HG03442 (cell line): Measurements from ENCODE around the gene PURA.
"Not testable (repeated sequence)": the region's sequence is repeated elsewhere in the genome, so short reads cannot be mapped to it uniquely, and the experiment has no call there.

Experiments
- ATAC-seq: cut with Tn5 transposase; IDR thresholded peaks from one replicate; pipeline ENCODE4 v1.9.1; 2021; ENCODE audit warnings: mild to moderate bottlenecking, moderate library complexity; ENCODE audit not compliant: unreplicated experiment

Gene PURA

GRCh38 chr5:140134277-140134935, 20.5 kb downstream of the PURA start:
- no peak for ATAC-seq

DNA sequence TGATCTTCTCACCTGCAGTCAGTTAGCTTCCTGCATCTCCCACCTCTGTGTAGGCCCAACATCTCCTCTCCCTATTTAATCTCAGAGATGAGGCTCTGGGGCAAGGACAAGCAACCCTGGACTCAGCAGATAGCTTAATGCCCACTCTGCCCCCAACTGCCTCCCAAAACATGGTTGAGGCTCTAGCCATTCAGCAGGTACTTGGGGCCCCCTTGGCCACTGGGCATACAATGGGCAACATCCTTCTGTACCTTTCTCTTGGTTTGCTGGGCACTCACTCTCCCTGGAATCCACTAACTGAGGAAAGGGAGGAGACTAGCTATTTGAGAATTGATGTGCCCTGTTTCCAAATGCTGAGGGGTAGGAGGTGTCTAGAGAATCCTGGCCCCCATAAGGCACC, 21.2 kb downstream of the PURA start:
- no peak for ATAC-seq

DNA sequence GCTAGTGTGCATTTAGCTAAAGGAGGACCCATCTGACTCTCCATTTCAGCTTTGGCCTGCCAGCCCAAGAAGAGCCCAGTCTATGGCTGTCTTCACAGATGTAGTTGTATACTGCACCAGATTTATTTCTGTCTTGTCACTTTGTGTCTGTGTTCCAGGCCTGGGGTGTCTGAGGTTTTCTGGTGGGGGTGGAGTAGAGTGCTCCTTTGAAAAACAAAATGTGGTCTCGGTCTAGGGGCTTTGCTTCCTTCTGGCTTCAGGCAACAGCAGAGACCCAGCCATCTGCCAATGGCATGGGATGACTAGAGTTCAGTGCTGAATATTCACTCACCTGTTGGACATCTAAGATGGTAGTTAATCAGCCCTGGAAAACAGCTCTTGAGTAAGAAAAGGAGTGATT, 22.7 kb downstream of the PURA start:
- no peak for ATAC-seq

DNA sequence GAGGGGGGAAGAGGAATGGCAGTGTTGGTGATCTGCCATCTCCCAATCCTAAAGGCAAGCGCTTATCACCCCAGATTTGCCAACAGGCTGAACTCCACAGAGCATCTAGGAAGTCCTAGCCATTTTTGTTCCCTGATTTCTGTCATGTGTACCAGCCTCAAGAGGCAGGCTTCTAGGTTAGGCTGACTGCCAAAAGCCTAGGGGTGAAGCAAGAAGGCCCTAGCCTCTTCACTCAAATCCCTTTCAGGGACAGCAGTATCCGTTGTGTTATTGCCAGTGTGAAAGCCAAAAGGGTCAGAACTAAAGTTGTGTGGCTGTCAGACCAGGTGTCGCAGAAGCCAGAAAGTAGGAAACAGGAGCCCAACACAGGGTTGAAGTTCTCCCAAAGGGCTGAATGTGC, 26.5 kb downstream of the PURA start:
- ATAC-seq: no peak

DNA sequence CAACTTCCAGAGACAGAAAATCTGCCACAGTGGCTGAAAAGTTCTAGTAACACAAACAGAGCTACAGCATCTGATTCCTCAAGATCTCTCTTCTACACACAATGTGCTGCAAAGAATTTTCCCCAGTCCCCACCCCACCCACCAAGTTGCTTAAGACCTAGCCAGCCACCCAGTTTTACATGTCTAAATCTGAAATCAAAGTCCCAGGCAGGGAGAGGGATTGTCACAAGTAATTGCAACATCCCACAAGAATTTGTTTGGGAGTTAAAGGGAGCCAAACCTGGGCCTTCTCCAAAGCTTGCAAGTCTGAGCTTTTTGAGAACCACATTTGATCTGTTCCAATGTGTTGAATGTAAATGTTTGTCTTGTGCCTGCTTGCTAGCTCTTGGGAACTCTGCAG, 27.3 kb downstream of the PURA start:
- no peak for ATAC-seq

DNA sequence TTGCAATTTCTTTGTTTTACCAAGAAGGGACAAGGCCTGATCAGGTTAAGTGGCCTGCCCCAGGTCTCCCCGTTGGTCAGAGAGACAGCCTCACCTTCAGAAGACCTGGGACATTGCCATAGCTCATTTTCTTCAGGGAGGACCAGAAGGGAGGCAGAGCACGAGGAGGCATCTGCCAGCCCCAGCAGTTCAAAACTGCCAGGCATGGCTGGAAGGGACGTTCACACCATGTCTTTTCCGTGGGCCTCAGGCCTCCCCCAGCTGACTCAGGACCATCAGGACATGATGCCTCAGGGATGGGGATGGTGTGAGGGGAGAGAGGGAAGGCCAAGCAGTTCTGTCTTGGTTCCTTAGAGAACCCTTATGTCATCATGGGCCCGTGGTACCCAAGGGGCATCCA, 28.3 kb downstream of the PURA start:
- ATAC-seq: no peak

DNA sequence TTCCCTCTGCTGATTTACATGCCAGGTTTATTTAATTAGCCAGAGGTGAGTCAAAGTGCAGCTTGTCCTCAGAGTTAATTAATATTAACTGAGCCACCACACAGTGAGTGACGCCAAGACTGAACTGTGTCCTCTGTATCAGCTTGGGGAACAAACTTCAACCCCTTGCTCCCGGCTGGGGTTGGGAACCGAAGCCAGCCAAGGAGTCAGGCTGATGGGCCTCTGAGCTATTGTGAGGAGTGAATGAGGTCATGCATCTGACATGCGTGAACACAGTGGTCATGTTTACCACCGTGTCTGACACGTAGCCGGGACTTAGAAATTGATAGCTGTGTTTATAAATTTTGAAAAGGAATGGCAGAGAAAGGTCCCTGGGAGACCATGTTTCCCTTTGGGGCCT, 28.9 kb downstream of the PURA start:
- ATAC-seq: no peak

- no peak for ATAC-seq
These were observed 29.8 kb downstream of the PURA start for GRCh38 chr5:140143521-140144258.

DNA sequence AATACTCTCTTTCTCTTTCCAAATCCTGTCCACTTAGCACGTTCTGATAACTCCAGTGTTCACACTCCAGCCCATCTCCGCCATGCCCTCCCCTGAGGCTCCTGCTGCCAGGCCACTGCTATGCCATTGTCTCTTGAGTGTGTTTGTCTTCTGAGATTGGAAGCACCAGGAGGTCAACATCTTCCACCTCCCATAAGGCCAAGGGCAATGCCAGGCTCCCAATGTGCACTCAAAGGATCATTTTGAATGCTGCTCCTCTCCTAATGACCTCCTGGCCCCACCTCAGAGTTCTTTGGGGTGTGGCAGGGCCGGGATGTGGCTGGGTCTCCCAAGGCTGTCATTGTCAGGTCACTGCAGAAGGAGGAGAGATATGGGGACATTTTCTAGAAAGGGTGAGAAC, 31.3 kb downstream of the PURA start:
- ATAC-seq: no peak

- ATAC-seq: peak; percentile 52
These were observed 32.1 kb downstream of the PURA start for GRCh38 chr5:140145818-140146522.

DNA sequence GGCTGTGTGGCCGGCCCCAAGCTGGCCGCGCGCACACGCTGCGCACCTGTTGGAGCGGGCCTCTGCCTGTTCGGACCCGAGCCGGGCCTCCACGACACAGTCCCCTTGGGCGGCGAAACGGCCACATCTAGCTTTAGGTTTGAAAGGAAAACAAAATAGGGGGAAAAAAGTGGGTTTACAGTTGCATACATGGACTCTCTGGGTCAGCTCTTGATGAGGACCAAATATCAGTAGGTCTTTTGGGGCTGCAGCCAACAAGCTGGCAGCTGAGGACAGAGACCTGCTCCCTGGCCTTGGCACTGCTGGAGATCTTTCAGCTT, 32.6 kb downstream of the PURA start:
- no peak for ATAC-seq

- ATAC-seq: no peak
These were observed 33.6 kb downstream of the PURA start for GRCh38 chr5:140147460-140147859.

- no peak for ATAC-seq
These were observed 34.6 kb downstream of the PURA start for GRCh38 chr5:140148508-140148907.

- no peak for ATAC-seq
These were observed 36.3 kb downstream of the PURA start for GRCh38 chr5:140150201-140150600.

- ATAC-seq: no peak
These were observed 37.5 kb downstream of the PURA start for GRCh38 chr5:140151144-140152021.

DNA sequence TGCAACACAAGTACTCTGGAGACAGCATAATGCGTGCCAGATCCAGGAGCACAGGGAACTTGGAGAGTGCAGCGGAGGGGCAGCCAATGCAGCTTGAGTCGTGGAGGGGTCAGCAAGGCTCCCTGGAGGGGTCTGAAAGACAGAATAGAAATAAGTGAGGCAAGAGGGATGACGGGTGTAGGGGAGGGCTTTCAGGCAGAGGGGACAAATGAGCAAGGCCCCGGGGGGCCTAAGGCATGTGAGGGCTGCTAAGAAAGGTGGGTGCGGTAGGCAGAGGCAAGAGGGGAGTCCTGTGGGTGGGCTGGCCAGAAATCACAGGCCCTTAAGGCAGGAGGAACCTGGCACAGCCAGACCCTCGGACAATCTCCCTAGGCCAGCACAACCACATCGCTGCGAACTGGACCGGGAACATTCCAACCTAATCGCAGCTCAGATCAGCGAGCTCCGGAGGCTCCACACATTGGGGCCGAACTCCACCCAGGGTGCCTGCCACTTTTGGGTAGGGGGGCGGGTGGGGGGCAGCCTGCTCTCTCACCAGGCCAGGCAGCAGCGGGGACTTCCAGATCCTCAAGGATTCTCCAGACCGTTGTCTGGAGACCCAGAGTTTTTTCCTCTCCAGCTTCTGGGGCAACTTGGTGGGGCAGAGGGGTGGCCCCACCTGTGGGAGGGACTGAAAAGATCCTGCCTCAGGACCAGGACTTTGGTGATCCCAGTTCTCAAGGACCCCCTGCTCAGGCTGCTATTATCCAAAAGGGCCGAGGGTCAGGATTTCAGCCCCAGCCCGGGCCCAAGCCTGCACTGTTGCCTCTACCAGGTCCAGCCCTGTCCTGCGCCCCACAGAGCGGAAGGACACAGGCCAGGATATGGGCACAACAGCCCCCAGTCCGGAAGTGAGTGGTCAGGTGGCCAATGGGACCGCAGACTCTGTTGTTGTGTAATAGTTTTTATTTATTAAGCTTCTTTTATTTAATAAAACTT, 38.4 kb downstream of the PURA start:
- ATAC-seq: no peak

DNA sequence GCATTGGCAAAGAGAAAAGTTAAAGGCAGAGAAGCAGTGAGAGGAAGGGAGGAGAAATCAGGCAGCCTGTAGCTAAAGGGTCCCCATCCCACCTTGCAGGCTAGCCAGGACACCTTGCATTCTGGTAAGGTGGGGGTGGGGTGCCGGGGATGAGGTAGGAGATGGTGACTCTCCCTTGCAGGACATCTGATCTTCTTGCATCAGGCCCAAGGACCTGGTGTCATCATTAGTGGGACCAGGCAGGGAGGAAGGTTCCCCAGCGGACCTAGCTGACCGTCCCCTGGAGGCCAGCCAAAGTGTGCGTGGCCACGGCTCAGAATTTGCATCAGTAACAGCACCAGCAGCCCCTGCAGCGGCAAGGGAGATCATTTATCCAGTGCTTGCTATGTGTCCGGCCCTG, 39.3 kb downstream of the PURA start:
- no peak for ATAC-seq

GRCh38 chr5:140153905-140154304, 40.0 kb downstream of the PURA start:
- no peak for ATAC-seq

DNA sequence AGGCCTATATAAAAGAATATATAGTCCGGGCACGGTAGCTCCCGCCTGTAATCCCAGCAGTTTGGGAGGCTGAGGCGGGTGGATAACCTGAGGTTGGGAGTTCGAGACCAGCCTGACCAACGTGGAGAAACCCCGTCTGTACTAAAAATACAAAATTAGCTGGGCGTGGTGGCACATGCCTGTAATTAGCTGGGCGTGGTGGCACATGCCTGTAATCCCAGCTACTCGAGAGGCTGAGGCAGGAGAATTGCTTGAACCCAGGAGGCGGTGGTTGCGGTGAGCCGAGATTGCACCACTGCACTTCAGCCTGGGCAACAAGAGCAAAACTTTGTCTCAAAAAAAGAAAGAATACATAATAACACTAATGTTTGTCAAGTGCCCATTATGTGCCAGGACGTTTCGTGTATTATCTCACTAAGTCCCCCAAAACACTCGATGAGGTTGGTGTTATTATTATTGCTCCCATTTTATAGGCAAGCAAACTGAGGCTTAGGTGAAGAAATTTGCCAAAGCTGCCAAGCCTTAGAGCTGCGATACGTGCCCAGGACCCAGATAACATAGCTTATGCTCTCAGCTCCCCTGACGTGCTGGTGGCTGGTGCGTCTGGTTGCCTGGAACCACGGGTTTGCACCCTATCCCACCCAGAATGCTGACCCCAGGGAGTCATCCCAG, 40.9 kb downstream of the PURA start:
- not testable (repeated sequence) for ATAC-seq
